Measurements from ENCODE around the gene NDUFAF2.
"Not testable (repeated sequence)": the region's sequence is repeated elsewhere in the genome, so short reads cannot be mapped to it uniquely, and the experiment has no call there.

Gene NDUFAF2

DNA sequence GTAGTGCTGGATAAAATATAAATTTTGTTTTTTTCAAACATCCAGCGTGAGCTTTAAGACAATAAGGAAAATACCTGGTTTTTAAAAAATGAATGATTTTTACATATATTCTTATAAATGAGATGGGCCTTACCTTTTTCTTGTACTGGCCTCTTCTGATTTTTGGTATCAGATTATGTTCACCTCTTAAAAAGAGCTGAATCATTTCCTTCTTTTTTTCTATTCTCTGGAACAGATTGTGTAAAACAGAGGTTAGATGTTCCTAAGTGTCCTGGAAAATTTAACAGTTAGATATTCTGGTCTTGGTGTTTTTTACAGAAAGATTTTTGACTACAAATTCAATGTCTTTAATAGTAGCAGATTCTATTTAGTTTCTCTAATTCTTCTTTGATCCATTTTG is 74.6 kb downstream of the NDUFAF2 start:
- no peak overlapping the region for H3K4me3 ChIP-seq (ENCODE audit: low read depth, low read length)
- no peak for DNase-seq (ENCODE audit: low read depth)
- TF ChIP-seq, protein P1, sequence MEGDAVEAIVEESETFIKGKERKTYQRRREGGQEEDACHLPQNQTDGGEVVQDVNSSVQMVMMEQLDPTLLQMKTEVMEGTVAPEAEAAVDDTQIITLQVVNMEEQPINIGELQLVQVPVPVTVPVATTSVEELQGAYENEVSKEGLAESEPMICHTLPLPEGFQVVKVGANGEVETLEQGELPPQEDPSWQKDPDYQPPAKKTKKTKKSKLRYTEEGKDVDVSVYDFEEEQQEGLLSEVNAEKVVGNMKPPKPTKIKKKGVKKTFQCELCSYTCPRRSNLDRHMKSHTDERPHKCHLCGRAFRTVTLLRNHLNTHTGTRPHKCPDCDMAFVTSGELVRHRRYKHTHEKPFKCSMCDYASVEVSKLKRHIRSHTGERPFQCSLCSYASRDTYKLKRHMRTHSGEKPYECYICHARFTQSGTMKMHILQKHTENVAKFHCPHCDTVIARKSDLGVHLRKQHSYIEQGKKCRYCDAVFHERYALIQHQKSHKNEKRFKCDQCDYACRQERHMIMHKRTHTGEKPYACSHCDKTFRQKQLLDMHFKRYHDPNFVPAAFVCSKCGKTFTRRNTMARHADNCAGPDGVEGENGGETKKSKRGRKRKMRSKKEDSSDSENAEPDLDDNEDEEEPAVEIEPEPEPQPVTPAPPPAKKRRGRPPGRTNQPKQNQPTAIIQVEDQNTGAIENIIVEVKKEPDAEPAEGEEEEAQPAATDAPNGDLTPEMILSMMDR (IDR thresholded peaks at IDR 0.05; ENCODE audit: insufficient read depth, low read depth, low read length, missing control alignments): no peak

GRCh38 chr5:61020415-61020814 is 75.4 kb downstream of the NDUFAF2 start:
- H3K4me3 ChIP-seq (ENCODE audit: low read depth, low read length): no peak overlapping the region
- TF ChIP-seq, protein P1 (IDR thresholded peaks at IDR 0.05; ENCODE audit: insufficient read depth, low read depth, low read length, missing control alignments): no peak
- DNase-seq (ENCODE audit: low read depth): no peak

DNA sequence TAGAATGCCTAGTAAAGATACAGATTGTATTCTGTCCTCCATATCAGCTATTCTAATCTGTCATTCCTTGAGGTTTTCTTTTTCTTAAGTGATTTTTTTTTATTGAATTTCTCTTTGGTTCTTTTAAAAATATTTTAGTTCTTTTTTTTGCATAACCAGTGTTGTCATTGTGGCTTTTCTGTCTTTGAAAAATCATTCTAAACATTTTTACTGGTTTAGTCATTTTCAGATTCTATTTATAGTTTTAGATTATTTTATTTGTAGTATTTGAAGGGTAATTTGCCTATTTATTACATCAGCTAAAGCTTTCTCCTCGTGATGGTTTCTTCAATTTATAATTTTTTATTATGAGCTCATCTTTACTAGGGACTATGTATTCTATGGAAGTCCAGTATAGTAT is 78.1 kb downstream of the NDUFAF2 start:
- H3K4me3 ChIP-seq (ENCODE audit: low read depth, low read length): no peak overlapping the region
- DNase-seq (ENCODE audit: low read depth): no peak
- TF ChIP-seq, protein P1 (IDR thresholded peaks at IDR 0.05; ENCODE audit: insufficient read depth, low read depth, low read length, missing control alignments): no peak

DNA sequence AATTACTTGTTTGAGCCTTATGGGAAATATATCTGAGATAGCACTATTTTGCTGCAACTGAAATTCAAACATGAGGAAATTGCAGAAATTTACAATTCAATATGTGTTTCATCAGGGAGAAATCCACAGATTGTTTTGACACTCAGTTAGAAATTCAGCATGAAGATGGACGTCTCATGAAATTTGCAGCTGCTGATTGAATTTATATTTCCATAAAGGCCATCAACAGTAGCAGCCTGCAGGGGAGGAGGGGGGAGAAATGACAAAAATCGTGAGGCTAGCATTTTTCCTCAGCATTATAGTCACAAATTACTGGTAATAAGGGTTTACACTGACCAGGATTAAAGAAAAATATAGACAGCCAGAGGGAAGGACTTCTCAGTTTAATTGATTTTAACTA is 81.0 kb downstream of the NDUFAF2 start:
- no peak for DNase-seq (ENCODE audit: low read depth)
- TF ChIP-seq, protein P1 (IDR thresholded peaks at IDR 0.05; ENCODE audit: insufficient read depth, low read depth, low read length, missing control alignments): no peak
- H3K4me3 ChIP-seq (ENCODE audit: low read depth, low read length): no peak overlapping the region

DNA sequence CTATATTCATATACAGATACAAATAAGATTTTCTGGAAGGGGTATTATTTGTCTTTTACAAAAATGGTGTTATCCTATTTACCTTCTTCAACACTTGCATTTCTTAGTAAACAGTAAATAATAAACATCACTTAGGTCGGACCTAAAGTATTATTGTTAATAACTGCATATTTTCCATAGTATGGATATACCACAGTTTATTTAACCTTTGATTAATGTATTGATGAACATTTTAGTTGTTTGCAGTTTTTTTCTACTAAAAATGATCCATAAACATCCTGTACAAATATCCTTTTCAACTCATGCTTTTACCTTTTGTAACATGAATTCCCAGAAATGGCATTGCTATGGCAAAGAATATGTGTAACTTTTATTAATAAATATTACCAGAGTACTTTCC is 83.4 kb downstream of the NDUFAF2 start:
- H3K4me3 ChIP-seq (ENCODE audit: low read depth, low read length): no peak overlapping the region
- no peak for DNase-seq (ENCODE audit: low read depth)
- TF ChIP-seq, protein P1 (IDR thresholded peaks at IDR 0.05; ENCODE audit: insufficient read depth, low read depth, low read length, missing control alignments): no peak

DNA sequence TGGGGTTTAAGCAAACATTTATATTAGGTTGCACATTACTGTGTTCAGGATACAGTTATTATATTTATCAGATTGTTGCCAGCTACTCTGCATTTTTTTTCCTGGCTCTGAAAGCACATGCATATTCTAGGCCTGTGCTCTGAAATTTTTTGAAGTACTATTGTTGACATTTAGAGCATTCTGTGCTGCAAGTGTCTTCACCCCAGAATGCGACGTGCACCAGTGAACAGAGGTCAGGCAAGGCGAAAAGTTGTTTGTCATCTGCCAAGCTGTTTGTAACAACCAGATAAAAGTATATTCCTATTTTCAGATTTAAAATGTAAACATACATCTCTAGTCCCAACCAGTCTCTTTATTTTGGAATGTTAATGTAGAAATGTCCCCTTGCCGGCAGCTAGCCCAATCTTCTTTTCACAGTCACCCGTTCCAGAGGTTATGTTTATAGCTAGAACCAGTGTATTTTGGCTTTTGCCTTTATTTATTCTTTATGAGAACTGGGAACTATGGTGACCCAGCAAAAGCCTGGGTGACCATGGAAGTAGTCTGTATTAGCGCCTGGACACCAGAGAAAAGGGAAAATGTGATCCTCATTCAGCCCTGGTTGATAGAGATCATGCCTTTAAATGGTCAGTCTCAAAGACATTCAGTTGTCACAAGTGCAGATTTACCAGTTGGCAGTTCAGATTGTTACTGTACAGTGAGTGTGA is 84.6 kb downstream of the NDUFAF2 start:
- TF ChIP-seq, protein P1 (IDR thresholded peaks at IDR 0.05; ENCODE audit: insufficient read depth, low read depth, low read length, missing control alignments): no peak
- no peak overlapping the region for H3K4me3 ChIP-seq (ENCODE audit: low read depth, low read length)
- DNase-seq (ENCODE audit: low read depth): no peak

- DNase-seq (ENCODE audit: low read depth): no peak
- TF ChIP-seq, protein P1 (IDR thresholded peaks at IDR 0.05; ENCODE audit: insufficient read depth, low read depth, low read length, missing control alignments): no peak
- H3K4me3 ChIP-seq (ENCODE audit: low read depth, low read length): no peak overlapping the region
Observed at GRCh38 chr5:61030163-61030482, 85.1 kb downstream of the NDUFAF2 start.

GRCh38 chr5:61031301-61031700 is 86.3 kb downstream of the NDUFAF2 start:
- not testable (repeated sequence) for H3K4me3 ChIP-seq (ENCODE audit: low read depth, low read length); DNase-seq (ENCODE audit: low read depth)

All from GM12865 (cell line).